Measurements from ENCODE around the gene NEMP1. TPM values are rescaled to one million over a fixed set of nuclear protein-coding genes. Genes with fewer than 3 reads are reported as not detected.
"Not testable (repeated sequence)": the region's sequence is repeated elsewhere in the genome, so short reads cannot be mapped to it uniquely, and the experiment has no call there.

NEMP1 gene
- polyA plus RNA-seq, 1 experiment: 6.7 TPM

DNA sequence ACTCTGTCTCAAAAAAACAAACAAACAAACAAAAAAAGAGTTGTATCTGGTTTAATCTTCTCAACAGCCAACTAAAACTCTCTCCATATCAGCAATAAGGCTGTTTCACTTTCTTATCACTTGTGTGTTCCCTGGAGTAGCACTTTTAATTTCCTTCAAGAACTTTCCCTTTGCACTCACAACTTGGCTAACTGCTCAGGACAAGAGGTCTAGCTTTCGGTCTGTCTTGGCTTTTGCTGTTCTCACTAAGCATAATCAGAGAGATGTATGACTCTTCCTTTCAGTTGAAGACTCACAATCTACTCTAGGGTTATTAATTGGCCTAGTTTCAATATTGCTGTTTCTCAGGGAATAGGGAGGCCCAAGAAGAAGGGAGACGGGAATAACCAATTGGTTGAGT lies 12.3 kb downstream of the NEMP1 start:
- no peak for DNase-seq (ENCODE audit: low read depth)
- Histone ChIP-seq H3K27me3 (ENCODE audit: control insufficient read depth, insufficient read depth, low read length) (no peaks in the 10 kb centered on the region), H3K4me3 (ENCODE audit: low read depth, low read length) (no peak overlapping the region), H3K36me3 (ENCODE audit: control insufficient read depth, insufficient read depth, low read length) (no peaks in the 10 kb centered on the region)
- POLR2A ChIA-PET: no interaction called here
- CTCF ChIA-PET: interaction anchor here (1.2 to 6.2 kb wide), 12 partner anchors 11 to 303 kb away, joined by 3 to 47 read pairs (median 6); partner anchors contain the start of genes HSD17B6, NAB2 and STAT6
- TF ChIP-seq CTCF (IDR thresholded peaks at IDR 0.05; ENCODE audit: insufficient read depth, low read depth, low read length): no peak

GRCh38 chr12:57063991-57064685 lies 14.5 kb downstream of the NEMP1 start:
- H3K27me3 ChIP-seq (ENCODE audit: control insufficient read depth, insufficient read depth, low read length): no peaks in the 10 kb centered on the region
- no peak for DNase-seq (ENCODE audit: low read depth)
- ChIA-PET CTCF (interaction anchor here (0.7 to 6.2 kb wide), 5 partner anchors 48 to 61 kb away, joined by 3 to 47 read pairs (median 5); partner anchors contain the start of gene STAT6), POLR2A (no interaction called here)
- H3K36me3 ChIP-seq (ENCODE audit: control insufficient read depth, insufficient read depth, low read length): no peaks in the 10 kb centered on the region; the same call in 1 of the 2 replicates
- no peak overlapping the region for H3K4me3 ChIP-seq (ENCODE audit: low read depth, low read length)
- no peak for TF ChIP-seq CTCF (IDR thresholded peaks at IDR 0.05; ENCODE audit: insufficient read depth, low read depth, low read length)

- Histone ChIP-seq H3K36me3 (ENCODE audit: control insufficient read depth, insufficient read depth, low read length) (peaks cover 1% of the 10 kb centered on the region; the same call in 1 of the 2 replicates), H3K27me3 (ENCODE audit: control insufficient read depth, insufficient read depth, low read length) (no peaks in the 10 kb centered on the region), H3K4me3 (ENCODE audit: low read depth, low read length) (no peak overlapping the region)
- ChIA-PET CTCF (interaction anchor here (0.7 to 8.2 kb wide), 6 partner anchors 8 to 490 kb away, joined by 3 to 148 read pairs (median 3); partner anchors contain the start of genes MYO1A and ZBTB39), POLR2A (no interaction called here)
- DNase-seq (ENCODE audit: low read depth): no peak
- no peak for TF ChIP-seq CTCF (IDR thresholded peaks at IDR 0.05; ENCODE audit: insufficient read depth, low read depth, low read length)
Observed at GRCh38 chr12:57058454-57058853, 20.1 kb downstream of the NEMP1 start.

DNA sequence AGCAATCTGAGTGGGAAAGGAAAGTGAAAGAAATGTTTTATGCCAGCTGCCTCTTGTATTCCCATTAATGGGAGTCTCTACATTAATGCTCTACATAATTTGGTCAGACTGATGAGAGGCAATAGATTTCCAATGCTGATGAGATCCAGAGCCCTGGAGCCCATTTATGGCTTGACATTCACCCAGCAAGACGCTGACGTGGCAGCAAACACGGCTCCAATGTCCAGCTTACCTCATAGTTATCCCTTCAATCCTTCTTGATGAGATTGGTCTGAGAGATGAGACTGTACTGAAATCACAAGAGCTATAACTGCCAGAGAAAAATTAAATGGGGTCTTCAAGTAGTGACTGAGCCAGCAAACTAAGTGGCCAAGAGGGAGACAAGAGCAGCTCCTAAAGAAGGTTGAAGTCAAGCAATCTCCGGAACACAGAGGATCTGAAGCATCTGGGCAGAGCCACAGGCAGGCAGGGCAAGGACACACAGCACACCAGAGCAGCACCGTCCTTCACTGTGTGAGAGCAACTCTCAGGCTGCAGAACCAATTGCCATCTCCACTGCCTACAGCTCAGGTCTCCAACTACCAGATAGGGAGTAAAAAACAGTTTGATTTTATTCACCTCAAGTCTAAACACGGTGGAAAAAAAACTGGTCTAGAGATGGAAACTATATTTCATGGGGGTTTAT lies 21.4 kb downstream of the NEMP1 start:
- peaks cover 1% of the 10 kb centered on the region; the same call in 1 of the 2 replicates for H3K36me3 ChIP-seq (ENCODE audit: control insufficient read depth, insufficient read depth, low read length)
- TF ChIP-seq CTCF (IDR thresholded peaks at IDR 0.05; ENCODE audit: insufficient read depth, low read depth, low read length): no peak
- no peaks in the 10 kb centered on the region for H3K27me3 ChIP-seq (ENCODE audit: control insufficient read depth, insufficient read depth, low read length)
- ChIA-PET POLR2A (no interaction called here), CTCF (interaction anchor here (0.6 to 8.2 kb wide), 5 partner anchors 40 to 207 kb away, joined by 3 to 148 read pairs (median 4); partner anchors contain the start of gene ZBTB39)
- DNase-seq (ENCODE audit: low read depth): no peak
- H3K4me3 ChIP-seq (ENCODE audit: low read depth, low read length): no peak overlapping the region

DNA sequence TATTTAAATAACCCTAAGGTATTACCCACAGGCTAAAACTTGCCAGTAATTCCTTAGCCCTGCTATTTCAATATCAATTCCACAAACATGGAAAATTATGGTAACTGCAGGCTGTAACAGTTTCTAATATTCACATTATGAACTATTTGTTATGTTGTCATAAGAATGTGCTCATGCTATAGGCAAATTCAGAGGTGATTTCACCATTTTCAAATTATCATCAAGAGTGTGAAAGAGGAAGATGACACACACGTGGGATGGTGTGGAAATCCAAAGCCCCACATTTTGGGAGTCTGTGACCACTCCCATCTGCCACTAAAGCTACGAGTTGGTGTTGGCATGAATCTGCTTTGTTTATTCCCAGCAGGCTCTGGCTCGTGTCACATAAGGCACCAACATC lies 22.8 kb downstream of the NEMP1 start:
- TF ChIP-seq CTCF (IDR thresholded peaks at IDR 0.05; ENCODE audit: insufficient read depth, low read depth, low read length): no peak
- no peak for DNase-seq (ENCODE audit: low read depth)
- CTCF ChIA-PET: interaction anchor here (0.6 to 8.2 kb wide), 2 partner anchors 49 to 1124 kb away, joined by 3 to 148 read pairs; partner anchors contain the start of gene ZBTB39
- POLR2A ChIA-PET: no interaction called here
- Histone ChIP-seq H3K4me3 (ENCODE audit: low read depth, low read length) (no peak overlapping the region), H3K36me3 (ENCODE audit: control insufficient read depth, insufficient read depth, low read length) (peaks cover 1% of the 10 kb centered on the region; the same call in 1 of the 2 replicates), H3K27me3 (ENCODE audit: control insufficient read depth, insufficient read depth, low read length) (no peaks in the 10 kb centered on the region)

- H3K27me3 ChIP-seq (ENCODE audit: control insufficient read depth, insufficient read depth, low read length); POLR2A ChIA-PET; CTCF ChIA-PET; H3K36me3 ChIP-seq (ENCODE audit: control insufficient read depth, insufficient read depth, low read length); H3K4me3 ChIP-seq (ENCODE audit: low read depth, low read length); DNase-seq (ENCODE audit: low read depth): not testable (repeated sequence)
Observed at GRCh38 chr12:57053901-57054300, 24.7 kb downstream of the NEMP1 start.

DNA sequence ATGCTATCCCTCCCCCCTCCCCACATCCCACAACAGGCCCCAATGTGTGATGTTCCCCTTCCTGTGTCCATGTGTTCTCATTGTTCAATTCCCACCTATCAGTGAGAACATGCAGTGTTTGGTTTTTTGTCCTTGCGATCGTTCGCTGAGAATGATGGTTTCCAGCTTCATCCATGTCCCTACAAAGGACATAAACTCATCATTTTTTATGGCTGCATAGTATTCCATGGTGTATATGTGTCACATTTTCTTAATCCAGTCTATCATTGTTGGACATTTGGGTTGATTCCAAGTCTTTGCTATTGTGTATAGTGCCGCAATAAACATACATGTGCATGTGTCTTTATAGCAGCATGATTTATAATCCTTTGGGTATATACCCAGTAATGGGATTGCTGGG lies 25.4 kb downstream of the NEMP1 start:
- DNase-seq (ENCODE audit: low read depth); H3K36me3 ChIP-seq (ENCODE audit: control insufficient read depth, insufficient read depth, low read length): not testable (repeated sequence)
- CTCF ChIA-PET: interaction anchor here (0.5 to 6.0 kb wide), 4 partner anchors 8 to 50 kb away, joined by 3 to 37 read pairs (median 6); no protein-coding TSS in a partner anchor

More for the DNA sequence above, 25.4 kb downstream of the NEMP1 start:
- H3K4me3 ChIP-seq (ENCODE audit: low read depth, low read length); POLR2A ChIA-PET; H3K27me3 ChIP-seq (ENCODE audit: control insufficient read depth, insufficient read depth, low read length): not testable (repeated sequence)
